Activated CD8-positive, alpha-beta memory T cell treated with anti-CD3 and anti-CD28 coated beads, Interleukin-2, amount 50 U/mL, for 4 hours (primary cell): ENCODE data around the gene KIAA1755.

Source experiments
- DNase-seq: peaks from one replicate; pipeline ENCODE4 v3.0.0-alpha.2; 2020

The KIAA1755 gene

DNA sequence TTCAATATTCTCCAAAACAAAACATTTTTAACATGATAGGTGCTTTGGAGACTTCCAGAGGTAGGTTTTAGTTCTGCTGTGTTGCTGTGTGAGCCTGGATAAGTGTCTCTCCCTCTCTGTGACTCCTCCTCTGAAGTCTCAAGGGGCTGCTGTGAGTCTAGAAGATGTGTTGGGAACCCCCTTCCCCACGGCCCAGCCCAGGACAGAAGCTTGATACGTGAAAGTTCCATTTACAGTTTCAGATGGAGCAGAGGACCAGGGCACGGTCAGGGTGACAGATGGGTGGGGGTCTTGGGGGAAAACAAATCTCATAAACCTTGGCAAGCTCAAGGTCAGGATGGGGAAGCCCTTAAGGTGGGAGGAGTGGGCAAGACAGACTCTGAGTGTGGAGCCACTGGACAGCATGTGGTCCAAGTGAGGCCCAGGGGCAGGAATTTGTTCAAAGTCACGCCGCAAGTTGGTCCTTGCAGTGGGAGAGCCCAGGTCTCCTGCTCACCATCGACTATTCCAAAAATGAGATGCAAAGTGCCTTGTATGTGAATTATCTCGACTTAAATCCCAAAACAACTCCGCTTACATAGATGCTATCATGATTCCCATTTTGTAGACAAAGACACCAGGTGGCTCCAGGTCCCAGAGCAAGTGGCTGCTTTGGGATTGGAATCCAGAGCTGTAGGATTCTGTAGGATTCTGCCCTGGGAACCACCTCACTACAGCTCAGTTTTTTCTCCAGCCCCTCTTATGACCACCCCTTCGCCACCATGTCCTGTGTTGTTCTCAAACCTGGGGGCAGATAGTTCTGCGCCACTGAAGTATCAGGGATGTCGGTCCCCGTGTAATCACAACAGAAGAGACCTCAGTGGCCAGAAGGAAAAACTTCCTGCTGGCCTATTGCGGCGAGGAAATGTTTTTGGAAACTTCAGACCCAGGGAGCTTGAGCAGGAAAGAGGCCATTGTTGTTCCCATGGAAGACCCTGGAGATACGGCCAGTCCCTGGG is 97.4 kb downstream of the KIAA1755 start:
- DNase-seq: no peak

DNA sequence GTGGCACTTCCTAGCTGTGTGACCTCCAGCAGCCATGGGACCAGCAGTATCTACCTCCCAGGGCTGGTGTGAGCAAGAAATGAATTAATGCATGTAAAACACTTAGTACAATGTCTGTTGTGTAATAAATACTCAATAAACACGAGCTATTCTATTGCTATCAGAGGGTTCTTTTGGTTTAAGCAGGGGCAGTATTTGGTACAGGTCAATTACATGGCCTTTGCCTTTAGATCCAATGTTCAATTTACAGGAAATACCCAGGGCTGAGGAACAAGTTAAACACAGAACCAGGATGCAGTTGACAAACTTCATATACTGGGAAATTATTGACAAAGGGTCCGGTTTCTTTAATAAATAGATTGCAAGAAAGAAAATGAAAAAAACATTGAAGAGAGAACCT is 98.4 kb downstream of the KIAA1755 start:
- no peak for DNase-seq

DNA sequence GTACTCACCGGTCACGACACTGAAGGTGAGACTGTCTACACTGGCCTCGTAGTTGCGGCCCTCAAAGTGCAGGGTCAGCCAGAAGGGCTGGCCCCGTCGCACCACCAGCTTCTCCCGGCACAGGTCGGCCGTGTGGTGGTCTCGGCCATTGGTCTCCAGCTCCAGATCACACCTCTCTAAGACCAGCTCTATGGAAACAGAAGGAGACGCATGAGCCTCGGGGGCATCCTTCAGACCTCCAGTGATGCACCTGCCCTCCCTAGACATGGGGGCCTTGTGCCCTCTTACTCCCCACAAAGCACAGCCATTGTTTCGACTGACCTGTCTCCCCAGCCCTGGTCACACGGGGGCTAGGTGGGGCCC is 99.1 kb downstream of the KIAA1755 start:
- no peak for DNase-seq
